ENCODE data around the gene DCANP1.

DCANP1 gene

DNA sequence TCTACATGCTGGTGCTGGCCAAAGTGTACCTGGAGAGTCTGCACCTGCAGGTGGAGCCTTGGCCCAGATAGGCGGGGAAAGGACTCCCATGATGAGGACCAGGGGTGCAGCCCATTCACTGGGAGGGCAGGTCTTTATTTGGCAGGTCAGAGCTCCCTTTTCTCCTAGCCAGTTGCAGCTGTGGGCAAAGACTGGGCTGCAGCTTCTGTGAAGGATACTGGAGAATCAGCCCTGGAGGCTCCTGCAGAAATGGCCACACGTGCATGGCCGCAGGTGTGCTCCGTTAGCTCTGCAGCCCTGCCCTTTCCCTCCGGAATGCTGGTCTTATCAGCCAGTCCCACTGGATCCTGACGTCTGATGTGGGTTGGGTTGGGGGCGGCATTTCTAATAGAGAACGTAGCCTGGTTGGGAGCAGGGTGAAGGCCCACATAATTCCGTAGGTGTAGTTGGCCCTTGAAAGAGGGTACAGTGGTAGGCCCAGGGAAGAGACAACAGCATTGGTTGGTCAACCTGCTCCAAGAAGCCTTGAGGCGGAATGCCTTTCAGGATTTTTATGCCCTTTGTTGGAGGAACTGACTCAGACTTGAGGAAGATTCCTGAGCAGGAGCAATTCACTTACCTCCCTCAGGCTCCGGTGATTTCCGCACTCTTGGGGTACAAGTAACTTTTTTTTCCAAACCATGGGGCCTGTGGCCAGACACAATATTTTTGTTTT, 27.0 kb upstream of the DCANP1 start:
- TF ChIP-seq SIN3A (IDR thresholded peaks at IDR 0.05; ENCODE audit: borderline replicate concordance, insufficient read depth, low read length) (no peak), REST (IDR thresholded peaks at IDR 0.05; ENCODE audit: insufficient read depth in 1 of 2, low read depth in 2 of 2, low read length in 2 of 2) (no peak), TAF1 (IDR thresholded peaks at IDR 0.05; ENCODE audit: borderline replicate concordance, insufficient read depth, low read length) (no peak), FOXP2 (optimal IDR thresholded peaks at IDR 0.05; ENCODE audit: borderline replicate concordance, extremely low read depth, extremely low read length, insufficient read depth) (no peak), POLR2AphosphoS5 (IDR thresholded peaks at IDR 0.05; ENCODE audit: low read depth, low read length) (no peak)

DNA sequence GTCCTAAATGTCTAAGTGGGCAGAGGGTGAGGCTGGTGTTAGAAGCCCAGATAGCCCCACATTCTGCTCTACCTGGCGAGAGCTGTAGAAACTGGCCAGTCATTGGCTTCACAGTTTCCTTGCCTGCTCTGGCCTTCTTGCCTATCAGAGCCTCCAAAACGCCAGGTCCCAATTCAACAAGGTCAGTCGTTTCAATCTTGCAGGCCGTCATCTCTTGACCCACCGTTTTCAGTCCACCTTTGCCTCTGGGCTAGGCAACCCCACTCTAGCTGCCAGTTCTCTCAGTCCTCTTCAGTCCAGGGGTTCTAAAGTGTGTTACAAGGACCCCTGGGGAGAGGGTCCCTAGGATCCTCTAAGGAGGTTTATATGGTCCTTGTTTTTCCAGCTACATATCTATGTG, 25.0 kb upstream of the DCANP1 start:
- TF ChIP-seq POLR2AphosphoS5 (IDR thresholded peaks at IDR 0.05; ENCODE audit: low read depth, low read length) (no peak), REST (IDR thresholded peaks at IDR 0.05; ENCODE audit: insufficient read depth in 1 of 2, low read depth in 2 of 2, low read length in 2 of 2) (no peak), TAF1 (IDR thresholded peaks at IDR 0.05; ENCODE audit: borderline replicate concordance, insufficient read depth, low read length) (no peak), SIN3A (IDR thresholded peaks at IDR 0.05; ENCODE audit: borderline replicate concordance, insufficient read depth, low read length) (no peak), FOXP2 (optimal IDR thresholded peaks at IDR 0.05; ENCODE audit: borderline replicate concordance, extremely low read depth, extremely low read length, insufficient read depth) (no peak)

GRCh38 chr5:135471726-135472125, 24.6 kb upstream of the DCANP1 start:
- no peak for TF ChIP-seq FOXP2 (optimal IDR thresholded peaks at IDR 0.05; ENCODE audit: borderline replicate concordance, extremely low read depth, extremely low read length, insufficient read depth)
- TF ChIP-seq POLR2AphosphoS5 (IDR thresholded peaks at IDR 0.05; ENCODE audit: low read depth, low read length), result no peak
- no peak for TF ChIP-seq SIN3A (IDR thresholded peaks at IDR 0.05; ENCODE audit: borderline replicate concordance, insufficient read depth, low read length)
- TF ChIP-seq REST (IDR thresholded peaks at IDR 0.05; ENCODE audit: insufficient read depth in 1 of 2, low read depth in 2 of 2, low read length in 2 of 2), result no peak
- TF ChIP-seq TAF1 (IDR thresholded peaks at IDR 0.05; ENCODE audit: borderline replicate concordance, insufficient read depth, low read length), result no peak

DNA sequence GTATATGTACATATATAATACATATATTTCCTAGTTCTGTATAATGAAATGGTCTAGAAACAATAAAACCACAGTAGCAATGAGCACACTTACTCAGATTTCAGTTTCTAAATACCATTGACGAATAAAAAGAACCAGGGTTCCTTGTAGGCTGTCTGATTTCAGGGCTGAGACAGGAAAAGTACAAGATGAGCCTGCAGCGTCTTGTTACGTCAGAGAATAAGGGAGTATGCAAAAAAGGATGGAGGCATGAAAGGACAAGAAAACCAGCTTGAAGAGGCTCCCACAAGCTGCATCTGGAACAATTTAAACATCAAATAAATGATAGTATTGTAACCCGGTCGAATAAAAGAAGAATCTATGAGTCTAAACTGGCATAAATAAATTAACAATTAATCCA, 22.8 kb upstream of the DCANP1 start:
- TF ChIP-seq POLR2AphosphoS5 (IDR thresholded peaks at IDR 0.05; ENCODE audit: low read depth, low read length) (no peak), FOXP2 (optimal IDR thresholded peaks at IDR 0.05; ENCODE audit: borderline replicate concordance, extremely low read depth, extremely low read length, insufficient read depth) (no peak), TAF1 (IDR thresholded peaks at IDR 0.05; ENCODE audit: borderline replicate concordance, insufficient read depth, low read length) (no peak), REST (IDR thresholded peaks at IDR 0.05; ENCODE audit: insufficient read depth in 1 of 2, low read depth in 2 of 2, low read length in 2 of 2) (no peak), SIN3A (IDR thresholded peaks at IDR 0.05; ENCODE audit: borderline replicate concordance, insufficient read depth, low read length) (no peak)

Data from PFSK-1 (cell line).